Measurements from ENCODE around the gene INHBC. TPM values are rescaled to one million over a fixed set of nuclear protein-coding genes. Genes with fewer than 3 reads are reported as not detected.

The INHBC gene
- total RNA-seq, 1 donor from 2014 or later, result not detected

DNA sequence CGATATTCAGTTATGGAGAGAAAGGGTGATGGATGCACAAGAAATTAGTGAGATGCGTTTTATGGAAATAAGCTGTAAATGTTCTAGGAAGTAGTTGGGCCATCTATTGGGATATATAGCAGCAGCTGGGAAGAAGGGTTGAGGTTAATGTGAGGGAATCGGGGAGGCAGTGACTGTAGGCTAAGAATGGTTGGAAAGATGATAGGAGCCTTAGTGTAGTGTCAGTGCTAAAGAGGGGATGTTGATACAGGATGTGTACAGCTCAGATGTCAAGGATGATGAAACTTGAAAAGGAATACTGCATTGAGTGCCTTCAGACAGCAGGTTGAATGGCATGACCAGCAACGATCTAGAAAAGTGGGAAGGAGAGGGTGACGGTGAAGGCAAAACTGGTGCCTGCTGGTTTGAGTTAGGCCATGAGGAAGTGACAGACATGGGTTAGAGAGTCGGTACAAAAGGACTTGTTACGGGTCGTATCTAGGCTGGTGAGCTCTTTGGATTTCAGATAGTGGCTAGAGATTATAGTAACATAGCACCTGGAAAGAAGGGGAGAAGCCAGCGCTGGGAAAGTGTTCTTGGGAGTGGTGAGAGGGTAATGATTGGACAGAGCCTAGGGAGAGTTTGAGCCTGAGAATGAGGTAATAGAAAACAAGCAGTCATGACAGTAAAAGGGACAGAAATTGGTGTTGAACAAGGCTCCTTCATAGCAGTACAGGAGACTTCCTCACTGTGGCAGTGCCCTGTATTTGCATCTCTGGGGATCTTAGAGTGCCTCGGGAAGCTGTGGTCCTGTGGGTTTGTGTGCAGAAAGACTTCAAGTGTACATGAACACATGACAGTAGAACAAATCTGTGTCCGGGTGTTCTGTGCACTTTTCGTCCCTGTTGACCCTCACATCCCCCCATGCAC lies 62.9 kb downstream of the INHBC start:
- no peaks in the 10 kb centered on the region for H3K27me3 Mint-ChIP-seq (ENCODE audit: low read depth)
- H3K4me3 Mint-ChIP-seq (ENCODE audit: unreplicated experiment), result no peak overlapping the region
- TF ChIP-seq, protein P1, sequence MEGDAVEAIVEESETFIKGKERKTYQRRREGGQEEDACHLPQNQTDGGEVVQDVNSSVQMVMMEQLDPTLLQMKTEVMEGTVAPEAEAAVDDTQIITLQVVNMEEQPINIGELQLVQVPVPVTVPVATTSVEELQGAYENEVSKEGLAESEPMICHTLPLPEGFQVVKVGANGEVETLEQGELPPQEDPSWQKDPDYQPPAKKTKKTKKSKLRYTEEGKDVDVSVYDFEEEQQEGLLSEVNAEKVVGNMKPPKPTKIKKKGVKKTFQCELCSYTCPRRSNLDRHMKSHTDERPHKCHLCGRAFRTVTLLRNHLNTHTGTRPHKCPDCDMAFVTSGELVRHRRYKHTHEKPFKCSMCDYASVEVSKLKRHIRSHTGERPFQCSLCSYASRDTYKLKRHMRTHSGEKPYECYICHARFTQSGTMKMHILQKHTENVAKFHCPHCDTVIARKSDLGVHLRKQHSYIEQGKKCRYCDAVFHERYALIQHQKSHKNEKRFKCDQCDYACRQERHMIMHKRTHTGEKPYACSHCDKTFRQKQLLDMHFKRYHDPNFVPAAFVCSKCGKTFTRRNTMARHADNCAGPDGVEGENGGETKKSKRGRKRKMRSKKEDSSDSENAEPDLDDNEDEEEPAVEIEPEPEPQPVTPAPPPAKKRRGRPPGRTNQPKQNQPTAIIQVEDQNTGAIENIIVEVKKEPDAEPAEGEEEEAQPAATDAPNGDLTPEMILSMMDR (IDR thresholded peaks at IDR 0.05), result no peak
- peak overlapping the region; percentile 75 for H3K27ac Mint-ChIP-seq (ENCODE audit: unreplicated experiment)
- peaks cover 14% of the 10 kb centered on the region for H3K4me1 Mint-ChIP-seq (ENCODE audit: low read depth)
- H3K36me3 Mint-ChIP-seq (ENCODE audit: low read depth), result peaks cover 47% of the 10 kb centered on the region
- H3K9me3 Mint-ChIP-seq (ENCODE audit: low read depth), result no peaks in the 10 kb centered on the region
- peak; percentile 15 for DNase-seq (ENCODE audit: low spot score)

DNA sequence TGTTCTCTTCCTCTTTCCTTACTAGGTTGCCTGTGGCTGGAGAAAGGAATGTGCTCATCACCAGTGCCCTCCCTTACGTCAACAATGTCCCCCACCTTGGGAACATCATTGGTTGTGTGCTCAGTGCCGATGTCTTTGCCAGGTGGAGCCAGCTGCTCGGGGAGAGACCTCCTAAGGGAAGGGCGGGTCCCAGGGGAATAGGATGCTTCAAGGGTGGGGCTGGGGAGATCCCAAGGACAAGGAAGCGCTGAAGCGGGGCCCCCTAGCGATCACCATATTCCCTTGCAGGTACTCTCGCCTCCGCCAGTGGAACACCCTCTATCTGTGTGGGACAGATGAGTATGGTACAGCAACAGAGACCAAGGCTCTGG lies 63.5 kb downstream of the INHBC start:
- peak overlapping the region; percentile 75 for H3K27ac Mint-ChIP-seq (ENCODE audit: unreplicated experiment)
- H3K9me3 Mint-ChIP-seq (ENCODE audit: low read depth), result no peaks in the 10 kb centered on the region
- peak; percentile 59 for DNase-seq (ENCODE audit: low spot score)
- no peak overlapping the region for H3K4me3 Mint-ChIP-seq (ENCODE audit: unreplicated experiment)
- H3K4me1 Mint-ChIP-seq (ENCODE audit: low read depth), result peaks cover 9% of the 10 kb centered on the region
- H3K27me3 Mint-ChIP-seq (ENCODE audit: low read depth), result no peaks in the 10 kb centered on the region
- TF ChIP-seq, protein P1 (IDR thresholded peaks at IDR 0.05), result no peak
- H3K36me3 Mint-ChIP-seq (ENCODE audit: low read depth), result peaks cover 46% of the 10 kb centered on the region

DNA sequence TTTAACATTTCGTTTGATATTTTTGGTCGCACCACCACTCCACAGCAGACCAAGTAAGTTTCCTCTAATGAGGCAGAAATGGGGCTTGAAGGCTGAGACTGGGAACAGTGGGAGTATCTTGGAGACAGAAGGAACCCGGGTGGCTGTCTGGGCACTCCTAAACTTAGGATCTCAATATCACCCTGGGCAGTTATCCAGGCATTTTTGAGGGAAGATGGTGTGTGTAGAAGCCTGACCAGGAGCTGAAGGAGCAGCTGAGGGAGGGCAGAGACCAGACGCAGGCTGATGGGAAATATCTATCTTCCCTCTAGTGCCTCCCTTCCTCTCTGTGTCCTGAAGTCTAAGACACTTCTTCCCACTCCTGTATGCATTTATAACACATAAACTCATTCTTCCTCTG lies 64.0 kb downstream of the INHBC start:
- Mint-ChIP-seq H3K4me3 (ENCODE audit: unreplicated experiment) (no peak overlapping the region), H3K27ac (ENCODE audit: unreplicated experiment) (no peak overlapping the region), H3K27me3 (ENCODE audit: low read depth) (no peaks in the 10 kb centered on the region), H3K36me3 (ENCODE audit: low read depth) (peaks cover 46% of the 10 kb centered on the region), H3K9me3 (ENCODE audit: low read depth) (no peaks in the 10 kb centered on the region), H3K4me1 (ENCODE audit: low read depth) (peaks cover 9% of the 10 kb centered on the region)
- TF ChIP-seq, protein P1 (IDR thresholded peaks at IDR 0.05), result no peak
- no peak for DNase-seq (ENCODE audit: low spot score)

DNA sequence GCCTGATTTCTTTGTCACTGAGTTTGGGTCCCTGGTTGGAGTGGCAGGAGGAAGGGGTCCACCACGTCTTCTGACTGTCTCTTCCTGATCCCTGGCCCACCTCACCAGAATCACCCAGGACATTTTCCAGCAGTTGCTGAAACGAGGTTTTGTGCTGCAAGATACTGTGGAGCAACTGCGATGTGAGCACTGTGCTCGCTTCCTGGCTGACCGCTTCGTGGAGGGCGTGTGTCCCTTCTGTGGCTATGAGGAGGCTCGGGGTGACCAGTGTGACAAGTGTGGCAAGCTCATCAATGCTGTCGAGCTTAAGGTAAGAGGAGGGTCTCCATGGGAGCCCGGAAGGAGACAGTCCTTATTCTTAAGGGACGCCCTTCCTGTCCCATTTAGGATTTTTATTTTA lies 65.6 kb downstream of the INHBC start:
- no peak overlapping the region for H3K27ac Mint-ChIP-seq (ENCODE audit: unreplicated experiment)
- H3K36me3 Mint-ChIP-seq (ENCODE audit: low read depth), result peaks cover 48% of the 10 kb centered on the region
- no peak overlapping the region for H3K4me3 Mint-ChIP-seq (ENCODE audit: unreplicated experiment)
- DNase-seq (ENCODE audit: low spot score), result peak; percentile 54
- H3K27me3 Mint-ChIP-seq (ENCODE audit: low read depth), result no peaks in the 10 kb centered on the region
- H3K9me3 Mint-ChIP-seq (ENCODE audit: low read depth), result no peaks in the 10 kb centered on the region
- peaks cover 9% of the 10 kb centered on the region for H3K4me1 Mint-ChIP-seq (ENCODE audit: low read depth)
- TF ChIP-seq, protein P1 (IDR thresholded peaks at IDR 0.05), result no peak

Other genes starting within 250 kb of the INHBC start
- 75.4 to 85.4 TPM (median 82.8 TPM) in 3 replicates for gene NXPH4, start 218.0 kb upstream of the INHBC start, total RNA-seq
- gene SHMT2, start 205.1 kb upstream of the INHBC start, total RNA-seq, result 112 to 292 TPM (median 291 TPM) in 3 replicates
- 1.1 to 2.8 TPM (median 1.3 TPM) in 3 replicates for gene STAC3, start 183.6 kb upstream of the INHBC start, total RNA-seq
- gene R3HDM2, start 3.7 kb upstream of the INHBC start, total RNA-seq, result 43.4 to 61.8 TPM (median 46.5 TPM) in 3 replicates
- 0.77 to 8.5 TPM (median 8.4 TPM) in 3 replicates for gene INHBE, start 20.5 kb downstream of the INHBC start, total RNA-seq
- gene GLI1, start 25.0 kb downstream of the INHBC start, total RNA-seq, result 6.2 to 8.3 TPM (median 6.8 TPM) in 3 replicates
- gene ARHGAP9, start 45.1 kb downstream of the INHBC start, total RNA-seq, result 2.9 to 3.1 TPM in 2 of 3 replicates, not detected in the other
- 176 to 350 TPM (median 331 TPM) in 3 replicates for gene MARS1, start 53.3 kb downstream of the INHBC start, total RNA-seq
- 9.6 to 79.1 TPM (median 79.0 TPM) in 3 replicates for gene DDIT3, start 85.7 kb downstream of the INHBC start, total RNA-seq
- gene MBD6, start 88.0 kb downstream of the INHBC start, total RNA-seq, result 66.9 to 86.5 TPM (median 78.4 TPM) in 3 replicates
- gene DCTN2, start 112.4 kb downstream of the INHBC start, total RNA-seq, result 104 to 117 TPM (median 112 TPM) in 3 replicates
- gene KIF5A, start 115.3 kb downstream of the INHBC start, total RNA-seq, result 2.6 to 5.1 TPM (median 3.5 TPM) in 3 replicates
- 27.9 to 33.1 TPM (median 30.5 TPM) in 3 replicates for gene PIP4K2C, start 156.4 kb downstream of the INHBC start, total RNA-seq
- 29.8 to 30.3 TPM (median 30.1 TPM) in 3 replicates for gene DTX3, start 170.0 kb downstream of the INHBC start, total RNA-seq
- gene ARHGEF25, start 176.7 kb downstream of the INHBC start, total RNA-seq, result 29.0 to 30.6 TPM (median 29.5 TPM) in 3 replicates
- gene B4GALNT1, start 198.4 kb downstream of the INHBC start, total RNA-seq, result 20.8 to 21.8 TPM (median 21.4 TPM) in 3 replicates